ENCODE data around the gene HASPIN. TPM values are rescaled to one million over a fixed set of nuclear protein-coding genes. Genes with fewer than 3 reads are reported as not detected.
A peak's percentile ranks its signal among the peaks of the same experiment; 100 is the strongest.
"Not testable (repeated sequence)": the region's sequence is repeated elsewhere in the genome, so short reads cannot be mapped to it uniquely, and the experiment has no call there.

Gene HASPIN
- polyA plus RNA-seq, 3 donors = 3.4 to 3.6 (median 3.5) TPM

GRCh38 chr17:3734911-3735276, 11.2 kb downstream of the HASPIN start:
- not testable (repeated sequence) for DNase-seq (ENCODE audit: low read depth in 3 of 3, low spot score in 2 of 3)

DNA sequence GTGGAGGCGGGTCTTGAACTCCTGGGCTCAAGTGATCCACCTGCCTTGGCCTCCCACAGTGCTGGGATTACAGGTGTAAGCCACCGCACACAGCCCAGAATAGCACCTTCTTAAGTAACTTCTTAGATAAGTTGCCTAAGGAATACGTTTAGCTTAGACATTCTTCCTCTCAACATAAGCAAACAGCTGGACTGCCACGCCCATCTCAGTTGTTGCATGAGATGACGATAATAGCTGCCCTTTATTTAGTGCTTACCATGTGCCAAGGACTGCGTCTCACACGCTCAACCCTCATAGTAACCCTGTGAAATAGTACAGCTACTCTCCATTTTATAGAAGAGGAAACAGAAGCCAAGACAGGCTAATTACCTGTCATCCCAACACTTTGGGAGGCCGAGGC, 11.8 kb downstream of the HASPIN start:
- no peak for DNase-seq (ENCODE audit: low read depth in 3 of 3, low spot score in 2 of 3)

DNA sequence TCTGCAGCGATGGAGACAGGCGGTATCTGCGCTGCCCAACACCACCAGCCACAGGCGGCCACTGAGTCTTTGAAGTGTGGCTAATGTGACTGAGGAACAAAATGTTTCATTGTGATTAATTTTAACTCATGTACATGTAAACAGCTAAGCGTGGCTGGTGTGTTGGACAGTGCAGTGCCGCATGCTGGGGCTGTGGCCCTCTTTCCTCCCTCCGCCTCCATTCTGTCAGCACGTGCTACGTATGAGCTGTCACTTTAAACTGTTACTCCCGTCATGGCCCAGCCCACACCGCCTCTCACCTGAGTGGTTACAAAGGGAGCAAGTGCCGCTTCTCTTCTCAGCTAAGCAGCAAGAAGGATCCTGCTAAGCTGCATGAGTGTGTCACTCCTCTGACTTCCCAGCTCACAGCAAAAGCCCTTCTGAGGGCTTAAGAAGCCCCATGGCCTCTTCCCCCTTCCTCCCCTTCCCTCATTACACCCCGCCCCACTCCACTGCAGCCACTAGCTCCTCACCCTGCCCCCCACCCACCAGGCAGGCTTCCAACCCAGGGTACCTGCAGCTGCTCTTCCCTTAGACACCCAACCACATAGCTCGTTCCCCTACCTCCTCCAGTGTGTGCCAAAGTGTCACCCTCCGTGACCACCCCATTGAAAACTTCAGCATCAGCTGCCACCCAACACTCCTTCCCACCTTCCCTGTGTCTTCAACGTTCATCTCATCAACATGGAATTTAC, 15.0 kb downstream of the HASPIN start:
- DNase-seq (ENCODE audit: low read depth in 3 of 3, low spot score in 2 of 3) = no peak

DNA sequence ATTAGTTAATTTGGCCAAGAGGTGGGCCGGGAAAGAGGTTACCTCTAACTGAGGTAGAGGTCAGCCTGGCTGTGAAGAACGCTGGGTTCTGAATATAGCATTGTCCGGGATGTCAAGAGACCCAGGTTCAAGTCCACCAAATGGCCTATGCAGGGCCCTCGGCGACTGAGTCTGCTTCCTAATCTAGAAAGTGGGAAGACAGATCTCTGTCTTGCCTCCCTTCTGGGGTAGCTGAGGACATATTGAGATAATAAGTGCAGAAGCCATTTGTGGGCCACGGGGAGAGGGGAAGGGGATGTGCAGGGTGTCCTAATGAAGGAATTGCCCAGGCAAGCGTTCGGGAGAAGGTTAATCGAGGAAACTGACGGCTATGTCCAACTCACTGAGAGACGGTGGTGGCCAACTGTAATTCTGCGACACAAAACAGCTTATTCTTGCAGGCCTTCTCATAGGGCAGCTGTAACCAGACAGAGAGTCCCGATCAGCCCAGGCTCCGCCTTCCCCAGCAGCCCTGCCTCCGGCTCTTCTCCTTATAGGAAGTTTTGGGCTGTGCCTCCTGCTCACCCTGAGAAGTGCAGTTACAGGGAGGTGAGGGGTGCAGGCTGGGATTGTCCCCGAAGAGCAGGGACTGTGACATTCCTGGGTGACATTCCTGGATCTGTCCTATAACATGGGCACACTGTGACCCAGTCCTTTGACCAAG, 15.9 kb downstream of the HASPIN start:
- DNase-seq (ENCODE audit: low read depth in 3 of 3, low spot score in 2 of 3) = no peak

GRCh38 chr17:3740611-3741073, 16.9 kb downstream of the HASPIN start:
- no peak for DNase-seq (ENCODE audit: low read depth in 3 of 3, low spot score in 2 of 3)

GRCh38 chr17:3744014-3744413, 20.3 kb downstream of the HASPIN start:
- no peak for DNase-seq (ENCODE audit: low read depth in 3 of 3, low spot score in 2 of 3)

GRCh38 chr17:3745071-3745470, 21.4 kb downstream of the HASPIN start:
- DNase-seq (ENCODE audit: low read depth in 3 of 3, low spot score in 2 of 3) = no peak

- no peak for DNase-seq (ENCODE audit: low read depth in 3 of 3, low spot score in 2 of 3)
Observed at GRCh38 chr17:3747805-3748204, 24.1 kb downstream of the HASPIN start.

GRCh38 chr17:3748576-3748975, 24.9 kb downstream of the HASPIN start:
- DNase-seq (ENCODE audit: low read depth in 3 of 3, low spot score in 2 of 3) = no peak

GRCh38 chr17:3750296-3750695, 26.6 kb downstream of the HASPIN start:
- no peak for DNase-seq (ENCODE audit: low read depth in 3 of 3, low spot score in 2 of 3)

DNA sequence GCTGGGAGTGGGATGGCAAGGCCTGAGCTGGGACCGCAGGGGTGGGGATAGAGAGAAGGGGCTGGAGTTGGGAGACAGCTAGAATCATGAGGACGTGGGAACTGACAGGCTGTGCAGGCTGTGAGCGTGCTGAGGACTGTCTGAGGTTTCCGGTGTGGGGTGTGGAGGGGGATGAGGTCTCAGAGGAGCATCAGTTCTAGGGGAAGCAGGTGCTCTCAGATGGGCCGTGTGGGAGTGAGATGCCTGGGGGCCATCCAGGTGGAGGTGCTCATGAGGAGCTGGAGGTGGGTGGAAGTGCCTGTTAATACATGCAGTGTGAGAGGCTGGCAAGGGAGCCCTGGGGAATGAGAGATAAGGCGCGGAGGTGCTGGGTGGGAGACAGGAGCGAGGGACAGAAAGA, 27.2 kb downstream of the HASPIN start:
- no peak for DNase-seq (ENCODE audit: low read depth in 3 of 3, low spot score in 2 of 3)

DNA sequence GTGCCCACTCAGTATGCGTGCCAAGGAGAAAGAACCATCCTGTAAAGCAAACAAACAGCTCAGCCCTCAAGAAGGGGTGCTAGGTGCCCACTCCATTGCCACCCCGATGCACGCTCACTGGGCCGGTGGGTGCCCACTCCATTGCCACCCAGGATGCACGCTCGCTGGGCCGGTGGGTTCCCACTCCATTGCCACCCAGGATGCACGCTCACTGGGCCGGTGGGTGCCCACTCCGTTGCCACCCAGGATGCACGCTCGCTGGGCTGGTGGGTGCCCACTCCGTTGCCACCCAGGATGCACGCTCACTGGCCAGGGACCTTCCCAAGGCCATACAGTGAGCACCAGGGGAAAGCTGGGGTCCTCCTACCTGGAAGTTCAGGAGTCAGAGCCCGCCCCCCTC, 28.1 kb downstream of the HASPIN start:
- DNase-seq (ENCODE audit: low read depth in 3 of 3, low spot score in 2 of 3) = no peak

DNA sequence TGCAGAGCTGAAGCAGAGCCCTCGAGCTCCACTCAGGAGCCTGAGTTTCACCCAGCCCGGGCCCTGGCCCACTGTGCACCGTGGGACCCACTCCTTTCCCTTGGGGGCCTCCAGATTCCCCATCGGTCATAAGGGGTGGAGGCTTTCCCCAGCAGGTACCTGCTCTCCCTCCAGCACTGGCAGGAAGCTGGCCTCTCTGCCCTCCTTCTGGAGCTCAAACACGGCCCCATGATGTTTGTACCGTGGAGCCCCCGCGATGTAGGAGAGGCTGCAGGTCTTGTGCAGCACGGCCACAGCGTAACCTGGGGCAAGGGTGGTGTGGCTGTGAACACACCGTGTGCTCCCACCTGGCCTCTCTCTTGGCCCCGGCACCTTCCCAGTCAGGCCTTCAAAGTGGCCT, 29.9 kb downstream of the HASPIN start:
- DNase-seq (ENCODE audit: low read depth in 3 of 3, low spot score in 2 of 3) = no peak

DNA sequence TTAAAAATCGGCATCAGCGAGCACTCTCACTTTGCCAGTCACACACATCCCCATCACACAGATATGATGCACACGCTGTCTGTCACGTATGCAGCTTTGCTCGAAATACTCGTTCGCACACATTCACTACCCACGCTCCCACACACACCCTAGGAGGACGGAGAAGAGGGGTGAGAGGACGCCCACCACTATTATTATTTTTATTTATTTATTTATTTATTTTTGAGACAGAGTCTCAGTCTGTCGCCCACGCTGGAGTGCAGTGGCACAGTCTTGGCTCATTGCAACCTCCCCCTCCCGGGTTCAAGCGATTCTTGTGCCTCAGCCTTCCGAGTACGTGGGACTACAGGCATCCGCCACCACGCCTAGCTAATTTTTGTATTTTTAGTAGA, 30.4 kb downstream of the HASPIN start:
- DNase-seq (ENCODE audit: low read depth in 3 of 3, low spot score in 2 of 3) = no peak

GRCh38 chr17:3754458-3755334, 31.0 kb downstream of the HASPIN start:
- peak in 1 of 3 donors; percentile 61 for DNase-seq (ENCODE audit: low read depth in 3 of 3, low spot score in 2 of 3)

DNA sequence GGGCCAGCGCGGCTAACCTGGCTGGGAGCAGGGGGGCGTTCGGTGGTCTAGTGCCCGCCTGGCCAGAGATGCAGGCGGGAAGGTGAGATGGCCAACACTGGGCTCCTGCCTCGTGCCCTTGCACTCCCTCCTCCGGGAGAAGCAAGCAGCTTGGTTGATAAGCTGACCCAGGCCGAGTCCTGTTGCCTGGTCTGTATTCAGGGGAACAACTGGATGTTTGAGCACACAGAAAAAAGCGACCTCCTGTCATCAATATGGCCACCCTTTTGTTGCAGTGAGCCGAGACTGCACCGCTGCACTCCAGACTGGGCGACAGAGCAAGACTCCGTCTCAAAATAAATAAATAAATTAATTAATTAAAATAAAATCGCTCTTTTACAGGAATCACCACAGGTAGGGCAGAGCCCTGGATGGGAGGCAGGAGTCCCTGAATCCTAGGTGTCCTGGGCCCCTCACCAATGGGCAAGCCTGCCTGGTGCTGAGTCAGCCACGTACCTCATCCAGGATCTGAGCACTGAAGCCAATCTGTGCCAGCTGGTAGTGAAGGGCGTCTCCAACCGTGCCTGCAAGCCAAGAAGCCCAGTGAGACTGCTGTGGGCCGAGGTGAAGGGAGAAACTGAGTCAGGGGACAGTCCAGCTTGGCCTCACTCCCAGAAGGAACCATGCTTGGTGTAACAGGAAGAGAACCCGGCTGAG, 31.8 kb downstream of the HASPIN start:
- no peak for DNase-seq (ENCODE audit: low read depth in 3 of 3, low spot score in 2 of 3)

DNA sequence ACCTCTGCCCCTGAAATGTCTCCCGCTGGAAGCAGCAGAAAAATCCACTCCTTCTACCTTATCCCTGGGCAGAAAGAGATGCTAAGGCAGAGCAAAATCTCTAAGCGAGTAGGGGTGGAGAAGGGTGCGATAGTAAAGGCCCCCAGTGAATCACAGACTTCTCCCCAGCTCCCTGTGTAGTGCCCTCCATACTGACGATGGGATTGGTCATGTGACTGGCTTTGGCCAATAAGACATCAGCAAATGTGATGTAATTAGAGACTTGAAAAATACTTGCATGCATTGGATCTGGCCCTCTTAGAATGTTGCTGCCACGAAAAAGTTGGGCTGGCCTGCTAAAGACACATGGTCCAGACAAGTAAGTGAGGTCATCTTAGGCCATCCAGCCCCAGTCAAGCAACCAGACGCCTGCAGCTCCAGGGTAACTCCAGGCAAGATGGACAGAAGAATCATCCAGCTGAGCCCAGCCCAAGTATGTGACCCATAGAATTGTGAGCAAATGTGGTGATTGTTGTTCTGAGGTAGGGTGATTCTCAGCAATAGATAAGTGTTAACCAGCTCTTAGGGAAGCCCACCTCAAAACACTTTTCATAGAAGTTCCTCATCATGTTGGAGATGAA, 36.0 kb downstream of the HASPIN start:
- DNase-seq (ENCODE audit: low read depth in 3 of 3, low spot score in 2 of 3) = no peak

- no peak for DNase-seq (ENCODE audit: low read depth in 3 of 3, low spot score in 2 of 3)
Observed at GRCh38 chr17:3761036-3761917, 37.6 kb downstream of the HASPIN start.

GRCh38 chr17:3761918-3762380, 38.2 kb downstream of the HASPIN start:
- no peak for DNase-seq (ENCODE audit: low read depth in 3 of 3, low spot score in 2 of 3)

Data from right renal cortex interstitium (tissue), 3 donors.